AG04450 (cell line): ENCODE measurements around the gene FKBP1A. TPM values are rescaled to one million over a fixed set of nuclear protein-coding genes. Genes with fewer than 3 reads are reported as not detected.
A peak's percentile ranks its signal among the peaks of the same experiment; 100 is the strongest.

Experiments used
- CTCF ChIA-PET: fragments of 300-600, 350-600 bp; formaldehyde crosslinking; extraction: SDS; loops from one replicate; lab custom pipeline; 2022; ENCODE audit warnings: antibody characterized with exemption, inconsistent platforms; lab: Charles Lee
- POLR2A ChIA-PET: fragments of 350-600 bp; formaldehyde crosslinking; extraction: SDS; loops from one replicate; lab custom pipeline; 2021; ENCODE audit warnings: antibody characterized with exemption, inconsistent platforms; lab: Yijun Ruan, JAX
- DNase-seq: peaks from one replicate; pipeline ENCODE4 v3.0.0-alpha.2; 2011; ENCODE audit warnings: low read depth, low spot score
- H3K27ac ChIP-seq: one replicate; pipeline ENCODE4 v1.5.1; 2012; ENCODE audit warnings: low read depth, low read length, control low read depth
- H3K27me3 ChIP-seq: one replicate; pipeline ENCODE4 v1.6.0; 2012; ENCODE audit warnings: low read length; ENCODE audit not compliant: control insufficient read depth, insufficient read depth
- H3K4me3 ChIP-seq: 2 replicates; pipeline ENCODE4 v1.5.1; 2011; ENCODE audit warnings: mild to moderate bottlenecking, low read depth, low read length, control low read depth
- H3K9me3 ChIP-seq: 2 replicates; pipeline ENCODE4 v1.5.1; 2012; ENCODE audit warnings: low read length; ENCODE audit not compliant: control insufficient read depth, insufficient read depth
- CTCF ChIP-seq: IDR thresholded peaks from 2 replicates; pipeline ENCODE4 v1.5.1; 2011; ENCODE audit warnings: low read depth, low read length, control low read depth, inconsistent platforms
- polyA plus RNA-seq: library from polyadenylated mRNA; depleted of rRNA; stranded (reverse); fragments of >200 nt; gene quantifications from 2 replicates; pipeline ENCODE4 v1.2.3, GENCODE V29; 2011

The FKBP1A gene
- polyA plus RNA-seq, 1 experiment = 579 TPM

GRCh38 chr20:1377341-1377871, 15.4 kb downstream of the FKBP1A start:
- ChIA-PET POLR2A (interaction anchor here (0.6 kb wide), 1 partner anchor 35 kb away, joined by 3 read pairs; no protein-coding TSS in a partner anchor), CTCF (interaction anchor here (0.6 to 1.4 kb wide), 3 partner anchors 52 to 1075 kb away, joined by 3 to 5 read pairs (median 3); no protein-coding TSS in a partner anchor)
- Histone ChIP-seq H3K27ac (peak overlapping the region; percentile 52), H3K27me3 (no peaks in the 10 kb centered on the region), H3K9me3 (no peaks in the 10 kb centered on the region), H3K4me3 (no peak overlapping the region)
- no peak for TF ChIP-seq CTCF
- no peak for DNase-seq

- no peak for TF ChIP-seq CTCF
- DNase-seq = no peak
- ChIA-PET POLR2A (interaction anchor here (0.6 kb wide), 1 partner anchor 34 kb away, joined by 3 read pairs; no protein-coding TSS in a partner anchor), CTCF (interaction anchor here (0.6 to 1.4 kb wide), 3 partner anchors 51 to 113 kb away, joined by 3 to 5 read pairs (median 3); no protein-coding TSS in a partner anchor)
- H3K9me3 ChIP-seq = no peaks in the 10 kb centered on the region
- peak overlapping the region; percentile 4 for H3K27ac ChIP-seq
- H3K4me3 ChIP-seq = no peak overlapping the region
- no peaks in the 10 kb centered on the region for H3K27me3 ChIP-seq
Observed at GRCh38 chr20:1376408-1377270, 16.2 kb downstream of the FKBP1A start.

GRCh38 chr20:1376007-1376406, 16.8 kb downstream of the FKBP1A start:
- ChIA-PET CTCF (interaction anchor here (0.6 kb wide), 1 partner anchor 112 kb away, joined by 3 read pairs; no protein-coding TSS in a partner anchor), POLR2A (no interaction called here)
- no peak for TF ChIP-seq CTCF
- no peak for DNase-seq
- peak overlapping the region; percentile 4 for H3K27ac ChIP-seq
- no peaks in the 10 kb centered on the region for H3K27me3 ChIP-seq
- no peak overlapping the region for H3K4me3 ChIP-seq
- H3K9me3 ChIP-seq = no peaks in the 10 kb centered on the region

GRCh38 chr20:1375515-1375914, 17.3 kb downstream of the FKBP1A start:
- DNase-seq = peak; percentile 55
- peak overlapping the region; percentile 4 for H3K27ac ChIP-seq
- H3K27me3 ChIP-seq = no peaks in the 10 kb centered on the region
- no peak overlapping the region for H3K4me3 ChIP-seq
- ChIA-PET CTCF (no interaction called here), POLR2A (no interaction called here)
- no peaks in the 10 kb centered on the region for H3K9me3 ChIP-seq
- TF ChIP-seq CTCF = no peak

GRCh38 chr20:1374246-1374645, 18.6 kb downstream of the FKBP1A start:
- H3K4me3 ChIP-seq = no peak overlapping the region
- POLR2A ChIA-PET = interaction anchor here (0.6 kb wide), 1 partner anchor 51 kb away, joined by 3 read pairs; no protein-coding TSS in a partner anchor
- DNase-seq = no peak

More at GRCh38 chr20:1374246-1374645, 18.6 kb downstream of the FKBP1A start:
- no peaks in the 10 kb centered on the region for H3K9me3 ChIP-seq
- no peak overlapping the region for H3K27ac ChIP-seq
- CTCF ChIA-PET = no interaction called here
- no peaks in the 10 kb centered on the region for H3K27me3 ChIP-seq
- no peak for TF ChIP-seq CTCF
